ENCODE results near the gene VPS37B.

DNA sequence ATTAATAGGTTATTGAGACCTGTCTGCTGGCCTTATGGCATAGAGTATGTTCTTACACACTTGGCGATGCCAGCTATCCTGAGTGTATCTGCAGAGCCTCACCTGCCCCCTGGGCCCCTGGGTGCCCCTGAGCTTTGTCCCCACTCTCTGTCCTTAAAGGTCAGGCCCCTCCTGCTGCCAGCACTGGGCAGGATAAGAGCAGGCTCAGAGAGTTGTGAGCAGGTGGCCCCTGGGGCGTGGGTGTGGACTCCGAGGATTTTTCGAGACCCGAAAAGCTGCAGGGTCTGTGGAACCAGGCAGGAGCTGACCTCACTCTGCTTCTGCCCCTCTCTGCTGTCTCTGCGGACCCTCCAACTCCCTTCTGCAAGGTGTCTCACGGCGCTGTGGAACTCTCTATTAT, 52.5 kb downstream of the VPS37B start:
- TF ChIP-seq, protein P1, sequence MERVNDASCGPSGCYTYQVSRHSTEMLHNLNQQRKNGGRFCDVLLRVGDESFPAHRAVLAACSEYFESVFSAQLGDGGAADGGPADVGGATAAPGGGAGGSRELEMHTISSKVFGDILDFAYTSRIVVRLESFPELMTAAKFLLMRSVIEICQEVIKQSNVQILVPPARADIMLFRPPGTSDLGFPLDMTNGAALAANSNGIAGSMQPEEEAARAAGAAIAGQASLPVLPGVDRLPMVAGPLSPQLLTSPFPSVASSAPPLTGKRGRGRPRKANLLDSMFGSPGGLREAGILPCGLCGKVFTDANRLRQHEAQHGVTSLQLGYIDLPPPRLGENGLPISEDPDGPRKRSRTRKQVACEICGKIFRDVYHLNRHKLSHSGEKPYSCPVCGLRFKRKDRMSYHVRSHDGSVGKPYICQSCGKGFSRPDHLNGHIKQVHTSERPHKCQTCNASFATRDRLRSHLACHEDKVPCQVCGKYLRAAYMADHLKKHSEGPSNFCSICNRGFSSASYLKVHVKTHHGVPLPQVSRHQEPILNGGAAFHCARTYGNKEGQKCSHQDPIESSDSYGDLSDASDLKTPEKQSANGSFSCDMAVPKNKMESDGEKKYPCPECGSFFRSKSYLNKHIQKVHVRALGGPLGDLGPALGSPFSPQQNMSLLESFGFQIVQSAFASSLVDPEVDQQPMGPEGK (CRISPR knock-in tag; IDR thresholded peaks at IDR 0.05; ENCODE audit: borderline replicate concordance), result no peak
- TF ChIP-seq CSDC2 (CRISPR knock-in tag; IDR thresholded peaks at IDR 0.05) (no peak), TCF4 (CRISPR knock-in tag; IDR thresholded peaks at IDR 0.05; ENCODE audit: borderline replicate concordance) (no peak), ZFP30 (CRISPR knock-in tag; IDR thresholded peaks at IDR 0.05) (no peak), ZNF565 (CRISPR knock-in tag; conservative IDR thresholded peaks at IDR 0.05; ENCODE audit: low read depth) (no peak), PPARA (CRISPR knock-in tag; IDR thresholded peaks at IDR 0.05; ENCODE audit: borderline replicate concordance) (no peak)
- TF ChIP-seq, protein P2, sequence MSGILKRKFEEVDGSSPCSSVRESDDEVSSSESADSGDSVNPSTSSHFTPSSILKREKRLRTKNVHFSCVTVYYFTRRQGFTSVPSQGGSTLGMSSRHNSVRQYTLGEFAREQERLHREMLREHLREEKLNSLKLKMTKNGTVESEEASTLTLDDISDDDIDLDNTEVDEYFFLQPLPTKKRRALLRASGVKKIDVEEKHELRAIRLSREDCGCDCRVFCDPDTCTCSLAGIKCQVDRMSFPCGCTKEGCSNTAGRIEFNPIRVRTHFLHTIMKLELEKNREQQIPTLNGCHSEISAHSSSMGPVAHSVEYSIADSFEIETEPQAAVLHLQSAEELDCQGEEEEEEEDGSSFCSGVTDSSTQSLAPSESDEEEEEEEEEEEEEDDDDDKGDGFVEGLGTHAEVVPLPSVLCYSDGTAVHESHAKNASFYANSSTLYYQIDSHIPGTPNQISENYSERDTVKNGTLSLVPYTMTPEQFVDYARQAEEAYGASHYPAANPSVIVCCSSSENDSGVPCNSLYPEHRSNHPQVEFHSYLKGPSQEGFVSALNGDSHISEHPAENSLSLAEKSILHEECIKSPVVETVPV (CRISPR knock-in tag; IDR thresholded peaks at IDR 0.05), result no peak

Data from SK-N-SH treated with all-trans-retinoic acid at 6 μM for 48 hours (cell line).